Lower leg skin (tissue), 3 donors: ENCODE results near the gene KCNN3.

Source experiments
- POLR2A ChIP-seq, 2 donors: fragments of 450-650 bp; IDR thresholded peaks; one replicate each; pipeline ENCODE4 v1.6.1; 2016 to 2017; ENCODE audit warnings: antibody characterized with exemption in 2 of 2, mild to moderate bottlenecking in 1 of 2, moderate library complexity in 1 of 2
- TF ChIP-seq, protein P1 (sequence below), 3 donors: fragments of 450-650 bp; IDR thresholded peaks; one replicate each; pipeline ENCODE4 v1.5.1; 2016; ENCODE audit warnings: antibody characterized with exemption in 3 of 3, mild to moderate bottlenecking in 3 of 3, moderate library complexity in 2 of 3

DNA sequence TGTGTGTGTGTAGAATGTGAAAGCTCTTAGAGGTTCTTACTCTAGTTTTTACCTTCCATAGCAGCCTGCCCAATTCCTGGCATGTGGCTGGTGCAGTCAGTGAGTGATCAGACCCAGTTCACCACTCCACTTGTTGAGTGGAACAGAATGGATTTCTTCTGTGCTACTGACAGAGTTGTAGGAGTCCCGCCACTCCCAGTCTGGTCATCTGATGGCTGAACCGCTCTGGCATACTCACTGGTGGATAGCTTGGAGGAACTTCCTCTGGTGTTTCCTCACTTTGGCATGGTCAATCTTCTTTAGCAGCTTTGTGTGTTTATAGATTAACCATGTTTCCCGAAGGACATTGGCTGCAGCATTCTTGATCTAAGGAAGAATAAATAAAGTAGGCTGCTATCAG, 155.4 kb downstream of the KCNN3 start:
- TF ChIP-seq, protein P1, sequence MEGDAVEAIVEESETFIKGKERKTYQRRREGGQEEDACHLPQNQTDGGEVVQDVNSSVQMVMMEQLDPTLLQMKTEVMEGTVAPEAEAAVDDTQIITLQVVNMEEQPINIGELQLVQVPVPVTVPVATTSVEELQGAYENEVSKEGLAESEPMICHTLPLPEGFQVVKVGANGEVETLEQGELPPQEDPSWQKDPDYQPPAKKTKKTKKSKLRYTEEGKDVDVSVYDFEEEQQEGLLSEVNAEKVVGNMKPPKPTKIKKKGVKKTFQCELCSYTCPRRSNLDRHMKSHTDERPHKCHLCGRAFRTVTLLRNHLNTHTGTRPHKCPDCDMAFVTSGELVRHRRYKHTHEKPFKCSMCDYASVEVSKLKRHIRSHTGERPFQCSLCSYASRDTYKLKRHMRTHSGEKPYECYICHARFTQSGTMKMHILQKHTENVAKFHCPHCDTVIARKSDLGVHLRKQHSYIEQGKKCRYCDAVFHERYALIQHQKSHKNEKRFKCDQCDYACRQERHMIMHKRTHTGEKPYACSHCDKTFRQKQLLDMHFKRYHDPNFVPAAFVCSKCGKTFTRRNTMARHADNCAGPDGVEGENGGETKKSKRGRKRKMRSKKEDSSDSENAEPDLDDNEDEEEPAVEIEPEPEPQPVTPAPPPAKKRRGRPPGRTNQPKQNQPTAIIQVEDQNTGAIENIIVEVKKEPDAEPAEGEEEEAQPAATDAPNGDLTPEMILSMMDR (IDR thresholded peaks at IDR 0.05), result no peak
- TF ChIP-seq POLR2A (IDR thresholded peaks at IDR 0.05), result no peak
